Pancreas (tissue), 10 donors: ENCODE data around the gene SNRPD1. TPM values are rescaled to one million over a fixed set of nuclear protein-coding genes. Genes with fewer than 3 reads are reported as not detected.

Experiments
- ATAC-seq, 4 donors: fragments of 200-7000 bp; cut with Tn5 transposase; one replicate each; pipeline versions ENCODE4 v1.8.0 to v1.9.1; 2020; ENCODE audit warnings: mild to moderate bottlenecking in 4 of 4, moderate library complexity in 4 of 4
- DNase-seq, 6 donors: peaks; one replicate each; pipeline ENCODE4 v3.0.0-alpha.2; 2020
- FAIRE-seq: peaks from 2 replicates; lab custom pipeline; 2012; peaks lifted over from hg19 to GRCh38; lab: Jason Lieb, UNC
- H3K27ac ChIP-seq, 4 donors: fragments of 200-600 bp; sonication (generic); 1 replicate in 3 of 4; 2 replicates in 1 of 4; pipeline versions ENCODE4 v1.5.0 to v1.8.0; 2020
- H3K27me3 ChIP-seq, 4 donors: fragments of 200-600 bp; one replicate each; pipeline ENCODE4 v1.8.0; 2021
- H3K36me3 ChIP-seq, 3 donors: fragments of 200-600 bp; sonication (generic) in 1 of 3; one replicate each; pipeline versions ENCODE4 v1.5.0 to v1.8.0; 2020 to 2021
- H3K4me1 ChIP-seq, 3 donors: fragments of 200-600 bp; one replicate each; pipeline ENCODE4 v1.8.0; 2021
- H3K4me3 ChIP-seq, 4 donors: fragments of 200-600 bp; sonication (generic) in 2 of 4; one replicate each; pipeline versions ENCODE4 v1.5.0 to v1.8.0; 2020 to 2021
- H3K9me3 ChIP-seq, 4 donors: fragments of 200-600 bp; one replicate each; pipeline ENCODE4 v1.8.0; 2021
- CTCF ChIP-seq, 4 donors: fragments of 200-600 bp; sonication (generic) in 3 of 4; IDR thresholded peaks; one replicate each; pipeline versions ENCODE4 v1.5.0 to v1.8.0; 2021; ENCODE audit warnings: antibody characterized with exemption in 4 of 4
- WGBS, 2 donors: extraction: QIAGEN DNeasy Blood & Tissue Kit; methylation state at CpG; one replicate each; pipeline ENCODE4 v1.1.7; 2013; 5-methylcytosine and 5-hydroxymethylcytosine counted together
- intact Hi-C, 3 donors: fragments of 100-400 bp; cut with DNase I; formaldehyde crosslinking; loops; one replicate each; pipeline versions ENCODE4 v1.11.1 to v1.14.2; 2022
- microRNA-seq, 2 donors: library from miRNA; unstranded; fragments of <30 nt; microRNA quantifications; one replicate each; pipeline versions ENCODE4 to v1.1.0, GENCODE V29; 2019 to 2020
- polyA plus RNA-seq, 2 donors: library from polyadenylated mRNA; stranded (reverse); fragments of 200-250 nt; gene quantifications; one replicate each; pipeline ENCODE4 v1.2.3, GENCODE V29; 2013
- total RNA-seq, 6 donors: library from RNA; stranded (reverse); fragmentation: NEBNext Ultra II Directional in 4 of 6; extraction: Animal tissue kit (Norgen Biotek cat#: 25700) in 4 of 6; gene quantifications; one replicate each; pipeline versions ENCODE4 v1.2.1 to v1.2.4, GENCODE V29; 2021 to 2023
- donor health status: healthy with polysubstance abuse.
- donor health status: DM: no; HTN: no; CAD: no; lungs with moderate emphysema.
- donor health status: DM: no; HTN: no; CAD: no.
- donor health status: control.
- donor health status: control.
- donor health status: Bipolar disorder and iron deficiency.
- donor health status: DM: yes; HTN: yes; CAD: no.
- donor health status: DM: no; HTN: no; CAD: no.
- donor health status: DM: no; HTN: no; CAD: no.
- donor health status: DM: yes; HTN: yes; CAD: no.

SNRPD1 gene
- total and polyA plus RNA-seq, 8 donors, result 5.4 to 17.5 (median 13.2) TPM

GRCh38 chr18:21678859-21679258 lies 66.7 kb downstream of the SNRPD1 start:
- Histone ChIP-seq H3K27me3 (no peaks in the 10 kb centered on the region), H3K4me3 (no peak overlapping the region), H3K36me3 (no peaks in the 10 kb centered on the region), H3K27ac (no peak overlapping the region), H3K9me3 (no peaks in the 10 kb centered on the region), H3K4me1 (peaks cover 0 to 3% (median 0%) of the 10 kb centered on the region in 3 donors)
- no peak for TF ChIP-seq CTCF (IDR thresholded peaks at IDR 0.05)
- no peak for DNase-seq
- no peak for FAIRE-seq
- WGBS, 2 donors, result 90 to 92% methylated on average over 1 of the region's 1 CpG
- intact Hi-C loops, result no loop called here
- ATAC-seq, result no peak

GRCh38 chr18:21680161-21680560 lies 68.0 kb downstream of the SNRPD1 start:
- Histone ChIP-seq H3K4me3 (no peak overlapping the region), H3K27me3 (no peaks in the 10 kb centered on the region), H3K9me3 (no peaks in the 10 kb centered on the region), H3K36me3 (no peaks in the 10 kb centered on the region), H3K27ac (no peak overlapping the region), H3K4me1 (peaks cover 0 to 3% (median 0%) of the 10 kb centered on the region in 3 donors)
- intact Hi-C loops, result no loop called here
- WGBS, 2 donors, result 95 to 99% methylated on average over 6 of the region's 6 CpGs
- DNase-seq, result no peak
- no peak for FAIRE-seq
- ATAC-seq, result no peak
- TF ChIP-seq CTCF (IDR thresholded peaks at IDR 0.05), result no peak

- intact Hi-C loops, result no loop called here
- Histone ChIP-seq H3K36me3 (no peaks in the 10 kb centered on the region), H3K4me3 (peak overlapping the region in 1 of 4 donors; percentile 22), H3K4me1 (peaks cover 0 to 3% (median 0%) of the 10 kb centered on the region in 3 donors), H3K27me3 (no peaks in the 10 kb centered on the region), H3K9me3 (no peaks in the 10 kb centered on the region), H3K27ac (peak overlapping the region in 3 of 4 donors; percentile 3 to 66 (median 50))
- TF ChIP-seq CTCF (IDR thresholded peaks at IDR 0.05), result no peak
- ATAC-seq (peak in 3 of 4 donors; percentile 49 to 74 (median 74)), FAIRE-seq (no peak), DNase-seq (no peak)
- WGBS, 2 donors, result 72% methylated on average over 11 of the region's 11 CpGs
Observed at GRCh38 chr18:21682371-21683051, 70.4 kb downstream of the SNRPD1 start.

Small RNA genes lying within 50 kb of the gene (microRNA-seq; reads per million reads assigned to microRNA genes)
- gene MIR320C1, result 0.88 to 1.2 reads per million in 2 donors

Other genes with a start within 250 kb of the SNRPD1 start
- 10 to 100 TPM in 1 of 6 donors, 1 to 10 TPM in 5; 5.3 to 10.5 (median 5.8) TPM for gene ESCO1, start 11.6 kb upstream of the SNRPD1 start, total RNA-seq
- gene ESCO1, start 11.6 kb upstream of the SNRPD1 start, polyA plus RNA-seq, result 1 to 10 TPM; 6.8 to 8.1 TPM
- gene ABHD3, start 92.5 kb downstream of the SNRPD1 start, total RNA-seq, result 10 to 100 TPM in 1 of 6 donors, 1 to 10 TPM in 5; 6.0 to 14.4 (median 6.6) TPM
- 10 to 100 TPM; 12.8 to 20.9 TPM for gene ABHD3, start 92.5 kb downstream of the SNRPD1 start, polyA plus RNA-seq
- gene MIB1, start 128.5 kb downstream of the SNRPD1 start, total RNA-seq, result 10 to 100 TPM; 15.3 to 23.9 (median 19.5) TPM
- 1 to 10 TPM; 2.9 to 5.4 TPM for gene MIB1, start 128.5 kb downstream of the SNRPD1 start, polyA plus RNA-seq